Measurements from ENCODE around the gene ATP11B.

GRCh38 chr3:182925330-182925943 is 132.1 kb downstream of the ATP11B start:
- no peak for TF ChIP-seq REST (IDR thresholded peaks at IDR 0.05; ENCODE audit: low read depth)
- TF ChIP-seq MAX (IDR thresholded peaks at IDR 0.05) = no peak
- no peak for TF ChIP-seq TAF1 (IDR thresholded peaks at IDR 0.05; ENCODE audit: low read depth)
- no peak for TF ChIP-seq EP300 (IDR thresholded peaks at IDR 0.05; ENCODE audit: borderline replicate concordance)
- no peak for TF ChIP-seq TEAD4 (IDR thresholded peaks at IDR 0.05)
- no peak for TF ChIP-seq RAD21 (IDR thresholded peaks at IDR 0.05; ENCODE audit: low read depth)
- TF ChIP-seq YY1 (IDR thresholded peaks at IDR 0.05; ENCODE audit: low read depth) = no peak
